Bone marrow (tissue), 2 donors: ENCODE data around the gene NCK2.

Experiments used
- DNase-seq, 2 donors: peaks; one replicate each; lab custom pipeline; 2025; lab: John Stamatoyannopoulos, UW

Gene NCK2

GRCh38 chr2:105926960-105927678 is 182.4 kb downstream of the NCK2 start:
- DNase-seq: no peak

DNA sequence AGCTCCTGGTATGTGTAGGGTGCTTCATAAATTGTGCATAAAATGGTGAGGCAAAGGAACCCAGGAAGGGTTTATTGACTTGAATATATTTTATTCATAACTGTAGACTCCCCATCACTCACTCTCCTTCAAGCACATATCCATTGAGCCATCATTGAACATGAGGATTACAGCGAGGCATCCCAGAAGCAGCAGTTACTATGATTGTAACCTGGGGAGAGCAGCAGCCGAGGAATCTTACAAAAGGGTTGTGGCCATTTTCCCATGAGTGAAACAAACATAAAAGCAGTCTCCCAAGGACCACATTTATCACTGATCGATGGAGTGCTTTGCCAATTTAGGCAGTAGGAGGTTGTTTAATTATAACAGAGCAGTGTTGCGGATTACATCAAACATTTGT is 183.4 kb downstream of the NCK2 start:
- DNase-seq: no peak

DNA sequence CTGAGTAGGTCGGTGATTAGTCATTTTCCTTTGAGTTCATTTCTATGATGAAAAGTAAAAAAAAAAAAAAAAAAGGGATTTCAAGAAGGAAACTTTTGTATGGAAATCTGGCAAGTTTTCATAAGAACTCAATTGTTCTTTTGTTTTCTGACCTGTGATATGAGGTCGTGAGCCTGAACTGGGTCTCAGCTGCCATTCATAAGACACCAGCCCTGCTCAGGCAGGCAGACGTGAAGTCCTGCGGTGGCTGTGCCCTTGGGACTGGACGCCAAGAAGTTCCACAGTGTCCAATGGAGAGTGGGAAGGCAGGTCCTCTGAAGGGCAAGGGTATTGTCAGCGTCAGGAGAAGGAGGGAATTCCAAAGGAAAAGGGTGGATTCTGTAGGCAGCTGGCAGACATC is 183.9 kb downstream of the NCK2 start:
- no peak for DNase-seq

GRCh38 chr2:105929516-105929915 is 184.8 kb downstream of the NCK2 start:
- no peak for DNase-seq

- DNase-seq: no peak
These were observed 187.9 kb downstream of the NCK2 start for GRCh38 chr2:105932582-105932981.

GRCh38 chr2:105933906-105934305 is 189.2 kb downstream of the NCK2 start:
- DNase-seq: no peak

DNA sequence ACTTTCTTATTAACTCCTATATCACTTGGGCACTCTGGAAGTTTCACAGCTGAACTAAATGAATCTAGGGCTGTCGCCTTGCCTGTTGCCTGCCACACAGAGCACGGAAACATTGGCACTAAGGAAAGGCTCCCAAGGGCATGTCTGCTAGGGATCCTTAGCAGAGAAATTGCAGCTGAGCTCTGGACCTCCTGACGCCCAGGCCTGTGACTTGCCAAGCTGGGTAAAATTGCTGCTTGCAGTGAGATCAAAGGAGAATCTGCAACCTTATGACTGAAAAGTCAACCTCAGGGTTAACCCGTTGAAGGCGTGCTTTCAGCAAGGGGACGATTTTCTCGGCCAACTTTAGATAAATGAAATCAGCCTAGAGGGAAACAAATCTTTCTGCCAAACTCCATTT is 189.8 kb downstream of the NCK2 start:
- DNase-seq: no peak

DNA sequence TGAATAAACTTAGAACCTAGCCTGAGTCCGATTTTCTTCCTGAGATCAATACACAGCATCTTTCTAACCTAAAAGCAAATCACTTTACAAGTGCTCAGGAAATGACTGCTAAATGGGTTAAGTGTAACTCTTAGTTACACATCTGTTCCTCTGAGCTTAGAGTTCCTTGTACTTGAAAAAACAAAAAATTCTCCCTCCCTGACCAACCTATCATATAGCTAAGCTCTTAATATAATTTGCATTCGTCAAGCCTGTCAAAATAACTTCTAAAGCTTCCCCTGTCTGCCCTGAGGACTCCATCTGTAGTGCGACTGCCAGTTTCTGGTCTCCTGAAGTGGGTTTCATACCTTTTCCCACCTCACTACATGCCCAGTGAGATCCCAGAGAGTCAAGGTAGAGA is 190.4 kb downstream of the NCK2 start:
- no peak for DNase-seq

DNA sequence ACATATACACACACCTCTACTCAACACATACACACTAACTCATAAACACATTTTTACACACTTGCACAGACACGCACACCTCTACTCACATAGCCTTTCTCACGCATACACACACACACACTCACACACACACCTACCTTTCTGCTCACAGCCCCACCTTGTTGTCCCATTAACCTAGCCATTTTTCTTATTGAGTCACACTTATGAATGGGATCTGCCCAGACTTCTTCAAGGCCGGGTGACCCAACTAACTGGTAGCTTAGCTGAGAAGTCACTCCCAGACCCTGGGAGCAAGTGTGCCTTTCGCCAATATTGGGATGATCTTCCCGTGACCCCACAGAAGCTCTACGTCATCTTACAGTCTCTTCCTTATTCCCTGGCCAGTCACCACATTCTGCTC is 192.2 kb downstream of the NCK2 start:
- no peak for DNase-seq

- no peak for DNase-seq
These were observed 192.9 kb downstream of the NCK2 start for GRCh38 chr2:105937498-105938097.
